PC-9 (cell line): ENCODE data around the gene IL22RA2. TPM values are rescaled to one million over a fixed set of nuclear protein-coding genes. Genes with fewer than 3 reads are reported as not detected.

Experiments
- BruUV-seq: library from RNA; stranded (reverse); fragments of 400-500 nt; replicated peaks from 2 replicates; lab custom pipeline; 2021; lab: Mats Ljungman, UMichigan
- CTCF ChIA-PET: fragments of 300-600 bp; sonication (Branson Sonifier 250); formaldehyde crosslinking; loops from one replicate; lab custom pipeline; 2022; ENCODE audit warnings: antibody characterized with exemption; lab: Charles Lee
- POLR2A ChIA-PET: fragments of 300-600 bp; sonication (Branson Sonifier 250); formaldehyde crosslinking; loops from one replicate; lab custom pipeline; 2022; ENCODE audit warnings: antibody characterized with exemption; ENCODE audit not compliant: unreplicated experiment; lab: Charles Lee
- DNase-seq, 2 experiments: peaks; one replicate each; pipeline versions ENCODE4 v3.0.0 to v3.0.0-alpha.2; 2015 to 2022; ENCODE audit warnings: mixed read lengths in 1 of 2
- H2AFZ ChIP-seq: fragments of 200-600 bp; sonication (generic); 2 replicates; pipeline ENCODE4 v1.8.1; 2017; ENCODE audit warnings: antibody characterized with exemption
- H3F3A ChIP-seq: fragments of 200-600 bp; sonication (generic); 2 replicates; pipeline ENCODE4 v1.8.1; 2017; ENCODE audit warnings: antibody characterized with exemption, mild to moderate bottlenecking, low read depth; ENCODE audit not compliant: insufficient read depth
- H3K27ac ChIP-seq: fragments of 200-600 bp; sonication (generic); 2 replicates; pipeline ENCODE4 v1.6.1; 2016; ENCODE audit warnings: mixed run types
- H3K27me3 ChIP-seq: fragments of 200-600 bp; sonication (generic); 2 replicates; pipeline ENCODE4 v1.6.1; 2016; ENCODE audit warnings: low read depth, mixed run types; ENCODE audit not compliant: insufficient read depth
- H3K36me3 ChIP-seq: fragments of 200-600 bp; sonication (generic); 2 replicates; pipeline ENCODE4 v1.6.1; 2016; ENCODE audit warnings: low read depth, mixed run types
- H3K4me1 ChIP-seq: fragments of 200-600 bp; sonication (generic); replicated peaks from 2 replicates; pipeline ENCODE4 v1.6.1; 2016; ENCODE audit warnings: mixed run types; ENCODE audit not compliant: insufficient read depth
- H3K4me2 ChIP-seq: fragments of 200-600 bp; sonication (generic); 2 replicates; pipeline ENCODE4 v1.6.1; 2017; ENCODE audit warnings: mixed run types
- H3K4me3 ChIP-seq: fragments of 200-600 bp; sonication (generic); 2 replicates; pipeline ENCODE4 v1.6.1; 2016; ENCODE audit warnings: mixed run types
- H3K79me2 ChIP-seq: fragments of 200-600 bp; sonication (generic); 2 replicates; pipeline ENCODE4 v1.6.1; 2017; ENCODE audit warnings: low read depth, mixed run types
- H3K9me2 ChIP-seq: fragments of 200-600 bp; sonication (generic); 2 replicates; pipeline ENCODE4 v1.8.1; 2017; ENCODE audit warnings: mild to moderate bottlenecking; ENCODE audit not compliant: insufficient read depth
- H3K9me3 ChIP-seq: fragments of 200-600 bp; sonication (generic); 2 replicates; pipeline ENCODE4 v1.8.1; 2016; ENCODE audit warnings: low read depth; ENCODE audit not compliant: insufficient read depth
- H4K20me1 ChIP-seq: fragments of 200-600 bp; sonication (generic); 2 replicates; pipeline ENCODE4 v1.8.1; 2017; ENCODE audit not compliant: insufficient read depth
- CTCF ChIP-seq: fragments of 200-600 bp; sonication (generic); conservative IDR thresholded peaks from 2 replicates; pipeline ENCODE4 v1.6.1; 2017; ENCODE audit warnings: mixed run types, antibody characterized with exemption, mild to moderate bottlenecking, moderate library complexity
- EZH2 ChIP-seq: fragments of 200-600 bp; sonication (generic); IDR thresholded peaks from 2 replicates; pipeline ENCODE4 v1.8.0; 2017; ENCODE audit warnings: antibody characterized with exemption, low read depth
- intact Hi-C: fragments of 100-400 bp; cut with micrococcal nuclease; formaldehyde crosslinking; loops from one replicate; pipeline ENCODE4 v1.10.0; 2022; ENCODE audit not compliant: unreplicated experiment
- total RNA-seq: library from RNA; stranded (reverse); gene quantifications from 2 replicates; pipeline ENCODE4 v1.2.3, GENCODE V29; 2021

IL22RA2 gene
- total RNA-seq, 1 experiment from 2014 or later = not detected

GRCh38 chr6:137191236-137191635, 17.8 kb upstream of the IL22RA2 start:
- BruUV-seq = no TSS peak

GRCh38 chr6:137190583-137191094, 17.2 kb upstream of the IL22RA2 start:
- Histone ChIP-seq H3K9me3 (peaks cover 28% of the 10 kb centered on the region), H3K4me2 (no peak overlapping the region), H3K4me3 (no peak overlapping the region), H3K36me3 (no peaks in the 10 kb centered on the region), H3F3A (no peaks in the 10 kb centered on the region), H3K9me2 (no peaks in the 10 kb centered on the region), H3K27ac (no peak overlapping the region), H3K79me2 (no peaks in the 10 kb centered on the region), H2AFZ (no peak overlapping the region), H4K20me1 (no peaks in the 10 kb centered on the region), H3K27me3 (no peaks in the 10 kb centered on the region), H3K4me1 (no peaks in the 10 kb centered on the region)
- no peak for DNase-seq
- TF ChIP-seq CTCF (no peak), EZH2 (no peak)
- POLR2A ChIA-PET = no interaction called here
- intact Hi-C loops = no loop called here
- CTCF ChIA-PET = interaction anchor here (0.6 kb wide), 1 partner anchor 33 kb away, joined by 3 read pairs; no protein-coding TSS in a partner anchor
- no TSS peak for BruUV-seq

More at GRCh38 chr6:137191236-137191635, 17.8 kb upstream of the IL22RA2 start:
- Histone ChIP-seq H3F3A (no peaks in the 10 kb centered on the region), H3K4me3 (no peak overlapping the region), H3K4me2 (no peak overlapping the region), H2AFZ (no peak overlapping the region), H3K9me3 (peaks cover 27% of the 10 kb centered on the region), H3K9me2 (no peaks in the 10 kb centered on the region), H3K79me2 (no peaks in the 10 kb centered on the region), H4K20me1 (no peaks in the 10 kb centered on the region), H3K36me3 (no peaks in the 10 kb centered on the region), H3K27me3 (no peaks in the 10 kb centered on the region), H3K27ac (no peak overlapping the region), H3K4me1 (no peaks in the 10 kb centered on the region)
- ChIA-PET CTCF (no interaction called here), POLR2A (no interaction called here)
- no peak for TF ChIP-seq EZH2
- no peak for TF ChIP-seq CTCF
- DNase-seq = no peak
- intact Hi-C loops = no loop called here

GRCh38 chr6:137188855-137189254, 15.4 kb upstream of the IL22RA2 start:
- no peak for DNase-seq
- no peaks in the 10 kb centered on the region for H3K36me3 ChIP-seq
- BruUV-seq = no TSS peak
- H3K27ac ChIP-seq = no peak overlapping the region
- TF ChIP-seq EZH2 (no peak), CTCF (no peak)
- H3K9me2 ChIP-seq = no peaks in the 10 kb centered on the region
- no peak overlapping the region for H3K4me3 ChIP-seq
- H3K9me3 ChIP-seq = peaks cover 39% of the 10 kb centered on the region
- H3K4me1 ChIP-seq = no peaks in the 10 kb centered on the region
- H3F3A ChIP-seq = no peaks in the 10 kb centered on the region
- intact Hi-C loops = no loop called here
- H4K20me1 ChIP-seq = no peaks in the 10 kb centered on the region
- no peaks in the 10 kb centered on the region for H3K27me3 ChIP-seq
- POLR2A ChIA-PET = no interaction called here
- CTCF ChIA-PET = no interaction called here
- H3K4me2 ChIP-seq = no peak overlapping the region
- H3K79me2 ChIP-seq = no peaks in the 10 kb centered on the region
- H2AFZ ChIP-seq = no peak overlapping the region
